ENCODE data around the gene MEIS1.

MEIS1 gene

DNA sequence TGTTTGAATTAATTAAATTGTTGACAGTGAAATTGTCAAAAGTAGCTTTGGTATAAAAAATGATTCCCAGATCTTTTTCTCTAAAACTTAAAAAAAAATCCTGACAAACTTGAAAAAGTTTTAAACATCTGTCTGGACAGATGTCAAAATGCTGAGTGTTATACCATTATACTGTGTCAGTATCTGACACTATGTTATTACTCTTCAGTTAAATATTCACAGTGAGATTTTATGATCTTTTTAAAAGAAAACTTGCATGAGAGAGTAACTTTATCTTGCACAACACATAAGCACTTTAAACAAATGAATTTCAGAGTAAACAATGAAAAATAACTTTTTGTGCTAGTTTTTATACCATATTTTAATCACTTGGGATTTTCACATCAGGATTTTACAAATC lies 167.4 kb downstream of the MEIS1 start:
- H3K4me1 ChIP-seq (ENCODE audit: low read length): no peaks in the 10 kb centered on the region
- no peaks in the 10 kb centered on the region for H3K27me3 ChIP-seq (ENCODE audit: low read depth, low read length)
- no peaks in the 10 kb centered on the region for H3K79me2 ChIP-seq (ENCODE audit: low read length)
- no peak overlapping the region for H3K27ac ChIP-seq (ENCODE audit: low read length)
- TF ChIP-seq, protein P1, sequence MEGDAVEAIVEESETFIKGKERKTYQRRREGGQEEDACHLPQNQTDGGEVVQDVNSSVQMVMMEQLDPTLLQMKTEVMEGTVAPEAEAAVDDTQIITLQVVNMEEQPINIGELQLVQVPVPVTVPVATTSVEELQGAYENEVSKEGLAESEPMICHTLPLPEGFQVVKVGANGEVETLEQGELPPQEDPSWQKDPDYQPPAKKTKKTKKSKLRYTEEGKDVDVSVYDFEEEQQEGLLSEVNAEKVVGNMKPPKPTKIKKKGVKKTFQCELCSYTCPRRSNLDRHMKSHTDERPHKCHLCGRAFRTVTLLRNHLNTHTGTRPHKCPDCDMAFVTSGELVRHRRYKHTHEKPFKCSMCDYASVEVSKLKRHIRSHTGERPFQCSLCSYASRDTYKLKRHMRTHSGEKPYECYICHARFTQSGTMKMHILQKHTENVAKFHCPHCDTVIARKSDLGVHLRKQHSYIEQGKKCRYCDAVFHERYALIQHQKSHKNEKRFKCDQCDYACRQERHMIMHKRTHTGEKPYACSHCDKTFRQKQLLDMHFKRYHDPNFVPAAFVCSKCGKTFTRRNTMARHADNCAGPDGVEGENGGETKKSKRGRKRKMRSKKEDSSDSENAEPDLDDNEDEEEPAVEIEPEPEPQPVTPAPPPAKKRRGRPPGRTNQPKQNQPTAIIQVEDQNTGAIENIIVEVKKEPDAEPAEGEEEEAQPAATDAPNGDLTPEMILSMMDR (IDR thresholded peaks at IDR 0.05; ENCODE audit: low read depth, low read length): no peak
- TF ChIP-seq EZH2phosphoT487 (IDR thresholded peaks at IDR 0.05; ENCODE audit: low read depth): no peak
- no peaks in the 10 kb centered on the region for H4K20me1 ChIP-seq (ENCODE audit: insufficient read depth, low read length)
- H3K36me3 ChIP-seq (replicated peaks; ENCODE audit: low read depth, low read length): no peaks in the 10 kb centered on the region
- no peaks in the 10 kb centered on the region for H3K9me3 ChIP-seq (ENCODE audit: insufficient read depth, low read length)
- no peak overlapping the region for H3K4me2 ChIP-seq (ENCODE audit: low read length)
- H3K4me3 ChIP-seq (ENCODE audit: low read length): no peak overlapping the region
- no peak overlapping the region for H2AFZ ChIP-seq (ENCODE audit: low read depth, low read length)
- H3K9ac ChIP-seq (ENCODE audit: low read length): no peak overlapping the region

DNA sequence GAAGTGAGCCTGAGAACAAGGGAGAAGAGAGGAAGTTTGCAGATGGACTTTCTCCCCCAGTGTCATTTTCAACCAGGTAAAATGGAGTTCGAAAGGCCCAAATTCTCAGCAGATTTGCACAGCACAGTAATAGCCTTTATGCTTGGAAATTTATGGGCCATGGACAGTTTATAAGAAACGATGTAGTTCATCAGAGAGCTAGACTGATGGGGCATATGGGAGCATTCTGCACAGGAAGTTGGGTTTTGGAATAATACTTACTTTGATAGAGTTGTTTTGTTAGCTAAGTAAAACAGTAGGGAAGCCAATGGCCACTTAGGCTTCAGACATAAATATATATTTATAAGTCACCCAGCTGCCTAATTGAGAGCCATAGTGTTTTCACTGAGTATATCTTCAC lies 169.4 kb downstream of the MEIS1 start:
- Histone ChIP-seq H3K4me1 (ENCODE audit: low read length) (no peaks in the 10 kb centered on the region), H3K4me2 (ENCODE audit: low read length) (no peak overlapping the region), H3K79me2 (ENCODE audit: low read length) (no peaks in the 10 kb centered on the region), H3K9ac (ENCODE audit: low read length) (no peak overlapping the region), H3K27me3 (ENCODE audit: low read depth, low read length) (no peaks in the 10 kb centered on the region), H3K36me3 (replicated peaks; ENCODE audit: low read depth, low read length) (no peaks in the 10 kb centered on the region), H4K20me1 (ENCODE audit: insufficient read depth, low read length) (no peaks in the 10 kb centered on the region), H3K4me3 (ENCODE audit: low read length) (no peak overlapping the region), H2AFZ (ENCODE audit: low read depth, low read length) (no peak overlapping the region), H3K27ac (ENCODE audit: low read length) (no peak overlapping the region), H3K9me3 (ENCODE audit: insufficient read depth, low read length) (no peaks in the 10 kb centered on the region)
- no peak for TF ChIP-seq EZH2phosphoT487 (IDR thresholded peaks at IDR 0.05; ENCODE audit: low read depth)
- TF ChIP-seq, protein P1 (IDR thresholded peaks at IDR 0.05; ENCODE audit: low read depth, low read length): no peak

DNA sequence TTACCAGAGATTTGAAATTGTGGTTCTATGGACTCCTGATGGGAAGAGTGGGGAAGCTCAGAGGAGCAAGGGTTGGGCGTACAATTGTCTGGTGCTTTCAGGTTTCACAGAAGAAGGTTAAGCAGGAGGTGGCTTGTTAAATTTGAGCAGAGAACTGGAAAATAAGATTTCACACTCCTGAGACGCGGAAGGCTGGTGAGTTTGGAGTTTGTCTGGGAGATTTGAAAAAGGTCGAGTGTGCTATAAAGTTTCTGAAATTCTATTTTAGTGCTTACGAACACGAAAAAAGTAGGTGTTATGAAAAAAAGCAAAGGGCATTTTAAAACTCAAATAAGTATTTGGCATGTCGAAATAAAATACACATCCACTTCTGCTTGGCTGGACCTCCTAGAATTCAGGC lies 170.1 kb downstream of the MEIS1 start:
- H3K79me2 ChIP-seq (ENCODE audit: low read length): no peaks in the 10 kb centered on the region
- H3K4me3 ChIP-seq (ENCODE audit: low read length): no peak overlapping the region
- H3K9ac ChIP-seq (ENCODE audit: low read length): no peak overlapping the region
- no peak overlapping the region for H2AFZ ChIP-seq (ENCODE audit: low read depth, low read length)
- no peaks in the 10 kb centered on the region for H3K4me1 ChIP-seq (ENCODE audit: low read length)
- no peaks in the 10 kb centered on the region for H4K20me1 ChIP-seq (ENCODE audit: insufficient read depth, low read length)
- H3K27me3 ChIP-seq (ENCODE audit: low read depth, low read length): no peaks in the 10 kb centered on the region
- no peak for TF ChIP-seq EZH2phosphoT487 (IDR thresholded peaks at IDR 0.05; ENCODE audit: low read depth)
- TF ChIP-seq, protein P1 (IDR thresholded peaks at IDR 0.05; ENCODE audit: low read depth, low read length): no peak
- no peaks in the 10 kb centered on the region for H3K36me3 ChIP-seq (replicated peaks; ENCODE audit: low read depth, low read length)
- H3K9me3 ChIP-seq (ENCODE audit: insufficient read depth, low read length): no peaks in the 10 kb centered on the region
- H3K27ac ChIP-seq (ENCODE audit: low read length): no peak overlapping the region
- H3K4me2 ChIP-seq (ENCODE audit: low read length): no peak overlapping the region

DNA sequence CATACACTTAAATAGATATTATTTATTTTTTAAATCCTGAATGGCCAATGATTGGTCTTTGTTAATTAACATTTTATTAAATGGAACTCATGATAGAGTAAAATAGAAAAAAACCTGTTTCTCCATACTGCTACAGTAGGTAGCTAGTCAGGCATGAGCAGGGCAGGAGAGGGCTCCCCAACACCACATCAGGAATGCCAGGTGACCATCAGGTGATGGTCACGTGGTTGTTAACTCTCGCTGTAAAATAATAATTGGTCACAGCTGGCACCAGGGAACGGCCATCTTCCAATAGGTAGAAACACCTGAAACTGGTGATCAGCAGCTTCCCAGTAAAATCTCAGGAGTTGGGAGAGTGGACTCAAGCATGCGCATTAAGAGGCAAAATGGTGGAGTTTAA lies 172.2 kb downstream of the MEIS1 start:
- H3K9me3 ChIP-seq (ENCODE audit: insufficient read depth, low read length): no peaks in the 10 kb centered on the region
- H2AFZ ChIP-seq (ENCODE audit: low read depth, low read length): no peak overlapping the region
- H3K36me3 ChIP-seq (replicated peaks; ENCODE audit: low read depth, low read length): no peaks in the 10 kb centered on the region
- no peaks in the 10 kb centered on the region for H3K79me2 ChIP-seq (ENCODE audit: low read length)
- H3K4me2 ChIP-seq (ENCODE audit: low read length): no peak overlapping the region
- no peaks in the 10 kb centered on the region for H3K4me1 ChIP-seq (ENCODE audit: low read length)
- no peak overlapping the region for H3K27ac ChIP-seq (ENCODE audit: low read length)
- no peak for TF ChIP-seq EZH2phosphoT487 (IDR thresholded peaks at IDR 0.05; ENCODE audit: low read depth)
- TF ChIP-seq, protein P1 (IDR thresholded peaks at IDR 0.05; ENCODE audit: low read depth, low read length): no peak
- no peaks in the 10 kb centered on the region for H4K20me1 ChIP-seq (ENCODE audit: insufficient read depth, low read length)
- no peak overlapping the region for H3K9ac ChIP-seq (ENCODE audit: low read length)
- H3K27me3 ChIP-seq (ENCODE audit: low read depth, low read length): no peaks in the 10 kb centered on the region
- no peak overlapping the region for H3K4me3 ChIP-seq (ENCODE audit: low read length)

All from OCI-LY3 (cell line).